ENCODE data around the gene PGK1.

Gene PGK1

GRCh38 chrX:78118628-78119027 is 14.6 kb downstream of the PGK1 start:
- Histone ChIP-seq H3K4me3 (ENCODE audit: low read depth, low read length, poor library complexity, severe bottlenecking) (no peak overlapping the region), H3K4me1 (ENCODE audit: insufficient read depth, low read length, severe bottlenecking) (no peaks in the 10 kb centered on the region), H3K36me3 (ENCODE audit: insufficient read depth, low read length) (peaks cover 96% of the 10 kb centered on the region), H3K27ac (ENCODE audit: low read depth, low read length, poor library complexity, severe bottlenecking) (no peak overlapping the region), H3K4me2 (ENCODE audit: low read length) (no peak overlapping the region), H4K20me1 (ENCODE audit: insufficient read depth, low read length) (no peaks in the 10 kb centered on the region), H3K9me2 (ENCODE audit: low read depth, low read length) (no peaks in the 10 kb centered on the region), H2AFZ (ENCODE audit: low read length) (no peak overlapping the region), H3F3A (ENCODE audit: insufficient read depth, low read length) (no peaks in the 10 kb centered on the region), H3K27me3 (ENCODE audit: insufficient read depth, low read length) (no peaks in the 10 kb centered on the region), H3K79me2 (ENCODE audit: insufficient read depth, low read length) (no peaks in the 10 kb centered on the region), H3K9me3 (ENCODE audit: low read length) (no peaks in the 10 kb centered on the region), H3K9ac (ENCODE audit: low read length) (no peak overlapping the region)
- no peak for TF ChIP-seq EZH2 (IDR thresholded peaks at IDR 0.05; ENCODE audit: borderline replicate concordance, low read length)
- TF ChIP-seq CTCF (IDR thresholded peaks at IDR 0.05; ENCODE audit: low read length), result no peak

- Histone ChIP-seq H3K4me1 (ENCODE audit: insufficient read depth, low read length, severe bottlenecking) (no peaks in the 10 kb centered on the region), H3F3A (ENCODE audit: insufficient read depth, low read length) (no peaks in the 10 kb centered on the region), H3K79me2 (ENCODE audit: insufficient read depth, low read length) (no peaks in the 10 kb centered on the region), H3K36me3 (ENCODE audit: insufficient read depth, low read length) (peaks cover 96% of the 10 kb centered on the region), H3K4me2 (ENCODE audit: low read length) (no peak overlapping the region), H2AFZ (ENCODE audit: low read length) (no peak overlapping the region), H3K9me2 (ENCODE audit: low read depth, low read length) (no peaks in the 10 kb centered on the region), H4K20me1 (ENCODE audit: insufficient read depth, low read length) (no peaks in the 10 kb centered on the region), H3K4me3 (ENCODE audit: low read depth, low read length, poor library complexity, severe bottlenecking) (no peak overlapping the region), H3K27me3 (ENCODE audit: insufficient read depth, low read length) (no peaks in the 10 kb centered on the region), H3K27ac (ENCODE audit: low read depth, low read length, poor library complexity, severe bottlenecking) (no peak overlapping the region), H3K9ac (ENCODE audit: low read length) (no peak overlapping the region), H3K9me3 (ENCODE audit: low read length) (no peaks in the 10 kb centered on the region)
- TF ChIP-seq EZH2 (IDR thresholded peaks at IDR 0.05; ENCODE audit: borderline replicate concordance, low read length), result no peak
- peak; percentile 27; the same call in 1 of the 2 replicates for TF ChIP-seq CTCF (IDR thresholded peaks at IDR 0.05; ENCODE audit: low read length)
Measured at GRCh38 chrX:78119521-78120227, 15.6 kb downstream of the PGK1 start.

GRCh38 chrX:78123190-78123589 is 19.1 kb downstream of the PGK1 start:
- H3K9me2 ChIP-seq (ENCODE audit: low read depth, low read length), result no peaks in the 10 kb centered on the region
- H3K4me2 ChIP-seq (ENCODE audit: low read length), result no peak overlapping the region
- H4K20me1 ChIP-seq (ENCODE audit: insufficient read depth, low read length), result no peaks in the 10 kb centered on the region
- no peak overlapping the region for H3K4me3 ChIP-seq (ENCODE audit: low read depth, low read length, poor library complexity, severe bottlenecking)
- H3K27me3 ChIP-seq (ENCODE audit: insufficient read depth, low read length), result no peaks in the 10 kb centered on the region
- H3K79me2 ChIP-seq (ENCODE audit: insufficient read depth, low read length), result no peaks in the 10 kb centered on the region
- TF ChIP-seq EZH2 (IDR thresholded peaks at IDR 0.05; ENCODE audit: borderline replicate concordance, low read length) (no peak), CTCF (IDR thresholded peaks at IDR 0.05; ENCODE audit: low read length) (no peak)
- no peak overlapping the region for H3K9ac ChIP-seq (ENCODE audit: low read length)
- H2AFZ ChIP-seq (ENCODE audit: low read length), result no peak overlapping the region
- no peak overlapping the region for H3K27ac ChIP-seq (ENCODE audit: low read depth, low read length, poor library complexity, severe bottlenecking)
- no peaks in the 10 kb centered on the region for H3F3A ChIP-seq (ENCODE audit: insufficient read depth, low read length)
- H3K9me3 ChIP-seq (ENCODE audit: low read length), result no peaks in the 10 kb centered on the region
- H3K36me3 ChIP-seq (ENCODE audit: insufficient read depth, low read length), result peaks cover 96% of the 10 kb centered on the region
- no peaks in the 10 kb centered on the region for H3K4me1 ChIP-seq (ENCODE audit: insufficient read depth, low read length, severe bottlenecking)

Measured in OCI-LY1 (cell line).